Astrocyte (in vitro differentiated cells and primary cell): Measurements from ENCODE around the gene COX15. TPM values are rescaled to one million over a fixed set of nuclear protein-coding genes. Genes with fewer than 3 reads are reported as not detected.

Source experiments
- DNase-seq: peaks from one replicate; pipeline ENCODE4 v3.0.0-alpha.2; 2010; ENCODE audit warnings: low read depth
- FAIRE-seq: peaks from 2 replicates; lab custom pipeline; 2011; peaks lifted over from hg19 to GRCh38; lab: Jason Lieb, UNC
- H2AFZ ChIP-seq: 2 replicates; pipeline ENCODE4 v1.6.0; 2012; ENCODE audit warnings: low read depth, low read length, inconsistent platforms
- H3K27ac ChIP-seq: 2 replicates; pipeline ENCODE4 v1.5.1; 2011; ENCODE audit warnings: low read depth, low read length, inconsistent platforms
- H3K27me3 ChIP-seq: 2 replicates; pipeline ENCODE4 v1.6.0; 2011; ENCODE audit warnings: low read length, inconsistent platforms; ENCODE audit not compliant: insufficient read depth
- H3K36me3 ChIP-seq: 2 replicates; pipeline ENCODE4 v1.5.1; 2011; ENCODE audit warnings: low read length, inconsistent platforms; ENCODE audit not compliant: insufficient read depth
- H3K4me1 ChIP-seq: 2 replicates; pipeline ENCODE4 v1.5.1; 2011; ENCODE audit warnings: low read length, inconsistent platforms; ENCODE audit not compliant: insufficient read depth
- H3K4me2 ChIP-seq: 2 replicates; pipeline ENCODE4 v1.6.0; 2012; ENCODE audit warnings: low read length, inconsistent platforms
- H3K4me3 ChIP-seq: 2 replicates; pipeline ENCODE4 v1.5.1; 2011; ENCODE audit warnings: low read depth, mild to moderate bottlenecking, low read length, inconsistent platforms; ENCODE audit not compliant: insufficient read depth
- H3K79me2 ChIP-seq: 2 replicates; pipeline ENCODE4 v1.6.0; 2012; ENCODE audit warnings: mild to moderate bottlenecking, low read length, inconsistent platforms; ENCODE audit not compliant: insufficient read depth
- H3K9ac ChIP-seq: 2 replicates; pipeline ENCODE4 v1.6.0; 2012; ENCODE audit warnings: mild to moderate bottlenecking, low read length, inconsistent platforms
- H3K9me3 ChIP-seq: 2 replicates; pipeline ENCODE4 v1.5.1; 2012; ENCODE audit warnings: low read depth, mild to moderate bottlenecking, low read length, inconsistent platforms; ENCODE audit not compliant: insufficient read depth
- H4K20me1 ChIP-seq: 2 replicates; pipeline ENCODE4 v1.6.0; 2012; ENCODE audit warnings: low read length, inconsistent platforms; ENCODE audit not compliant: insufficient read depth
- H3K27ac Mint-ChIP-seq: one replicate; pipeline ENCODE4 v1.8.0; 2021; ENCODE audit warnings: mild to moderate bottlenecking, mixed read lengths; ENCODE audit not compliant: unreplicated experiment
- H3K27me3 Mint-ChIP-seq: one replicate; pipeline ENCODE4 v1.8.0; 2021; ENCODE audit warnings: low read depth, mixed read lengths; ENCODE audit not compliant: unreplicated experiment
- H3K36me3 Mint-ChIP-seq: one replicate; pipeline ENCODE4 v1.8.0; 2021; ENCODE audit warnings: low read depth, mixed read lengths; ENCODE audit not compliant: unreplicated experiment
- H3K4me1 Mint-ChIP-seq: one replicate; pipeline ENCODE4 v1.8.0; 2021; ENCODE audit warnings: low read depth, mixed read lengths; ENCODE audit not compliant: unreplicated experiment
- H3K4me3 Mint-ChIP-seq: one replicate; pipeline ENCODE4 v1.8.0; 2021; ENCODE audit warnings: mild to moderate bottlenecking, moderate library complexity, mixed read lengths; ENCODE audit not compliant: unreplicated experiment
- H3K9me3 Mint-ChIP-seq: one replicate; pipeline ENCODE4 v1.8.0; 2021; ENCODE audit warnings: mild to moderate bottlenecking, mixed read lengths; ENCODE audit not compliant: unreplicated experiment
- EZH2 ChIP-seq: IDR thresholded peaks from 2 replicates; pipeline ENCODE4 v1.6.1; 2012; ENCODE audit warnings: mild to moderate bottlenecking, low read length, inconsistent platforms; ENCODE audit not compliant: insufficient read depth
- total RNA-seq: library from RNA; stranded (reverse); gene quantifications from 2 replicates; pipeline ENCODE4 v1.2.1, GENCODE V29; 2021
- TF ChIP-seq, protein P1 (sequence below): IDR thresholded peaks from 2 replicates; pipeline ENCODE4 v1.5.1; 2011; ENCODE audit warnings: low read depth, mild to moderate bottlenecking, inconsistent platforms, low read length, moderate library complexity; ENCODE audit not compliant: insufficient read depth

COX15 gene
- total RNA-seq, 1 donor from 2014 or later = 33.4 TPM

DNA sequence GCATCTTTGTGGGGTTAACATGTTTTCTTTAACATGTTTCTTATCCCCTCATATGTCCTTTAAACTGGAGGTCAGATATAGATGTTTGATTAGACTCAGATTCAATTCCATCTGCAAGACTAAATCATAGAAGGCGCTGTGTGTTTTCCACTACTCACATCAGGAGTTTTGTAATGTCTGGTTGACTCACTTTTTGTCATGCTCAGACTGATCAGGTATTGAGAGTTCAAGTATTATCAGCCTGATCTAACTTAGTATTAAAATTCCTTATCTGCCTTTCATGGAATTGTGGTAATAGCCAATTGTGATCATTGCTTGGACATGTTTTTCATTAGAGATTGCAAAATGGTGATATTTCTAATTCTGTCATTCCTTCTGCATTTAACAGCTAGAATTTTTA, 42.5 kb downstream of the COX15 start:
- Mint-ChIP-seq H3K36me3 (peaks cover 8% of the 10 kb centered on the region), H3K27ac (no peak overlapping the region), H3K4me1 (peaks cover 4% of the 10 kb centered on the region), H3K9me3 (no peaks in the 10 kb centered on the region), H3K4me3 (no peak overlapping the region), H3K27me3 (no peaks in the 10 kb centered on the region)
- no peak for TF ChIP-seq EZH2
- TF ChIP-seq, protein P1, sequence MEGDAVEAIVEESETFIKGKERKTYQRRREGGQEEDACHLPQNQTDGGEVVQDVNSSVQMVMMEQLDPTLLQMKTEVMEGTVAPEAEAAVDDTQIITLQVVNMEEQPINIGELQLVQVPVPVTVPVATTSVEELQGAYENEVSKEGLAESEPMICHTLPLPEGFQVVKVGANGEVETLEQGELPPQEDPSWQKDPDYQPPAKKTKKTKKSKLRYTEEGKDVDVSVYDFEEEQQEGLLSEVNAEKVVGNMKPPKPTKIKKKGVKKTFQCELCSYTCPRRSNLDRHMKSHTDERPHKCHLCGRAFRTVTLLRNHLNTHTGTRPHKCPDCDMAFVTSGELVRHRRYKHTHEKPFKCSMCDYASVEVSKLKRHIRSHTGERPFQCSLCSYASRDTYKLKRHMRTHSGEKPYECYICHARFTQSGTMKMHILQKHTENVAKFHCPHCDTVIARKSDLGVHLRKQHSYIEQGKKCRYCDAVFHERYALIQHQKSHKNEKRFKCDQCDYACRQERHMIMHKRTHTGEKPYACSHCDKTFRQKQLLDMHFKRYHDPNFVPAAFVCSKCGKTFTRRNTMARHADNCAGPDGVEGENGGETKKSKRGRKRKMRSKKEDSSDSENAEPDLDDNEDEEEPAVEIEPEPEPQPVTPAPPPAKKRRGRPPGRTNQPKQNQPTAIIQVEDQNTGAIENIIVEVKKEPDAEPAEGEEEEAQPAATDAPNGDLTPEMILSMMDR = no peak
- Histone ChIP-seq H3K9ac (no peak overlapping the region), H3K36me3 (peaks cover 56% of the 10 kb centered on the region), H3K27ac (no peak overlapping the region), H3K27me3 (no peaks in the 10 kb centered on the region), H2AFZ (no peak overlapping the region), H3K4me2 (no peak overlapping the region), H3K9me3 (no peaks in the 10 kb centered on the region), H3K79me2 (no peaks in the 10 kb centered on the region), H3K4me3 (no peak overlapping the region), H4K20me1 (peaks cover 3% of the 10 kb centered on the region), H3K4me1 (peaks cover 3% of the 10 kb centered on the region)
- FAIRE-seq = no peak
- peak; percentile 30 for DNase-seq

DNA sequence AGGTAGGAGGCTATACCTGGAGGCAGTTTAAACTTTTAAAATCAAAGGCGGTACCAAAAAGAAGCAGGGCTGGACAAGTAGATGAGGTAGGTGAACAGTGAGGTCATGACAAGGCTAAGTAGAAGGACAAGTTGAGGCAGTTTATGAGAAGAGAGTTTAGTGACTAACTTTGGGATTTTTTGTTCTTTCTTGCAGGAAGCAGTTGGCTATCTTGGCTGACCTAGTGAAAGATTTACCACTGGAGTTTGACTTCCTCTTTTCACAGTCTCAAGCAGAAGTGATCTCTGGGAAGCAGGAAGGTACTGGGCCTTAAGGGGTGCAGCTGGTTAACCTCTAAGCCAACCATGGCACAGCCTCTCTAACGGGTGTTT, 46.3 kb downstream of the COX15 start:
- peaks cover 61% of the 10 kb centered on the region for H3K36me3 ChIP-seq
- no peaks in the 10 kb centered on the region for H3K27me3 Mint-ChIP-seq
- H3K27ac Mint-ChIP-seq = no peak overlapping the region

DNA sequence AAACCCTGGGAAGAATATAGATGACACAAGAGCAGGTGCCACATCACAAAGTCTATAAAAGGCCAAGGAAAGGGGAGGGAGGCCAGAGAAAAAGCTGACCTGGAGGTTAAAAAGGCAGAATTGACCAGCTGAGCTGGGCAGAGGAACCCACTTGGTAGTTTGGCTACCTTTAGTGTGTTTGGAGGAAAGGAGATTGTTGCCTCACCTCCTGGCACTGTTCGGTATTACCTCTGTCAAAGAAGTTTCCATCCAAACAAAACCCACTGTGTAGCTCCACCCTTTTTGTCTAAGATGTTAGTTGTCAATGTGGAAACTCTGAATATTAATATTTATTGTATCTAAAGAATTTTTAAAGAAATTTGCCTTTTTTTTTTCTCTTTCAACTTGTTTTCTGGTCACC, 49.2 kb downstream of the COX15 start:
- Mint-ChIP-seq H3K27me3 (no peaks in the 10 kb centered on the region), H3K36me3 (peaks cover 9% of the 10 kb centered on the region), H3K9me3 (no peaks in the 10 kb centered on the region), H3K4me1 (no peaks in the 10 kb centered on the region), H3K27ac (no peak overlapping the region), H3K4me3 (no peak overlapping the region)
- DNase-seq = no peak
- no peak overlapping the region for H3K4me3 ChIP-seq
- H3K79me2 ChIP-seq = peaks cover 4% of the 10 kb centered on the region
- TF ChIP-seq EZH2 = no peak
- TF ChIP-seq, protein P1 = no peak
- H3K4me1 ChIP-seq = no peaks in the 10 kb centered on the region
- no peaks in the 10 kb centered on the region for H3K9me3 ChIP-seq
- no peak overlapping the region for H3K9ac ChIP-seq
- H3K36me3 ChIP-seq = peaks cover 57% of the 10 kb centered on the region
- H3K27ac ChIP-seq = no peak overlapping the region
- H4K20me1 ChIP-seq = peaks cover 8% of the 10 kb centered on the region
- H3K27me3 ChIP-seq = no peaks in the 10 kb centered on the region
- FAIRE-seq = no peak
- no peak overlapping the region for H2AFZ ChIP-seq
- H3K4me2 ChIP-seq = no peak overlapping the region

More for the DNA sequence above, 46.3 kb downstream of the COX15 start:
- peaks cover 3% of the 10 kb centered on the region for H4K20me1 ChIP-seq
- H3K4me3 ChIP-seq = no peak overlapping the region
- Mint-ChIP-seq H3K4me1 (no peaks in the 10 kb centered on the region), H3K9me3 (no peaks in the 10 kb centered on the region), H3K4me3 (no peak overlapping the region), H3K36me3 (peaks cover 5% of the 10 kb centered on the region)
- no peak overlapping the region for H3K9ac ChIP-seq
- no peaks in the 10 kb centered on the region for H3K27me3 ChIP-seq
- FAIRE-seq = no peak
- no peaks in the 10 kb centered on the region for H3K4me1 ChIP-seq
- no peak overlapping the region for H2AFZ ChIP-seq
- no peak for DNase-seq
- no peaks in the 10 kb centered on the region for H3K9me3 ChIP-seq
- no peak overlapping the region for H3K27ac ChIP-seq
- no peak overlapping the region for H3K4me2 ChIP-seq
- no peaks in the 10 kb centered on the region for H3K79me2 ChIP-seq
- TF ChIP-seq EZH2 = no peak
- TF ChIP-seq, protein P1 = no peak
